T-helper 17 cell (primary cell): ENCODE results near the gene SNX32. TPM values are rescaled to one million over a fixed set of nuclear protein-coding genes. Genes with fewer than 3 reads are reported as not detected.

Experiments
- ATAC-seq: fragments of 150-1000 bp; cut with Tn5 transposase; 2 replicates; pipeline ENCODE4 v1.10.0; 2021; ENCODE audit warnings: mild to moderate bottlenecking, moderate library complexity
- DNase-seq, 3 donors: peaks; one replicate each; pipeline versions ENCODE4 v3.0.0 to v3.0.0-alpha.2; 2020 to 2021
- H3K9me3 ChIP-seq: one replicate; pipeline ENCODE4 v1.7.0; 2013; ENCODE audit warnings: low read length, mild to moderate bottlenecking; ENCODE audit not compliant: control insufficient read depth, poor library complexity, severe bottlenecking
- H3K27ac Mint-ChIP-seq: one replicate; pipeline ENCODE4 v1.8.0; 2022; ENCODE audit warnings: mild to moderate bottlenecking, moderate library complexity, mixed read lengths
- H3K27me3 Mint-ChIP-seq: one replicate; pipeline ENCODE4 v1.8.0; 2022; ENCODE audit warnings: mixed read lengths
- H3K36me3 Mint-ChIP-seq: one replicate; pipeline ENCODE4 v1.8.0; 2022; ENCODE audit warnings: low read depth, mixed read lengths
- H3K4me1 Mint-ChIP-seq: one replicate; pipeline ENCODE4 v1.8.0; 2022; ENCODE audit warnings: mild to moderate bottlenecking, mixed read lengths
- H3K4me3 Mint-ChIP-seq: one replicate; pipeline ENCODE4 v1.8.0; 2022; ENCODE audit warnings: mild to moderate bottlenecking, moderate library complexity, mixed read lengths
- total RNA-seq, 4 donors: library from RNA in 2 of 4; stranded (reverse) in 2 of 4; gene quantifications; one replicate each; pipeline ENCODE4 v1.2.3 and lab custom pipeline; 2022 to 2026

The SNX32 gene
- total RNA-seq, 2 donors from 2014 or later: 0.27 to 0.34 TPM

DNA sequence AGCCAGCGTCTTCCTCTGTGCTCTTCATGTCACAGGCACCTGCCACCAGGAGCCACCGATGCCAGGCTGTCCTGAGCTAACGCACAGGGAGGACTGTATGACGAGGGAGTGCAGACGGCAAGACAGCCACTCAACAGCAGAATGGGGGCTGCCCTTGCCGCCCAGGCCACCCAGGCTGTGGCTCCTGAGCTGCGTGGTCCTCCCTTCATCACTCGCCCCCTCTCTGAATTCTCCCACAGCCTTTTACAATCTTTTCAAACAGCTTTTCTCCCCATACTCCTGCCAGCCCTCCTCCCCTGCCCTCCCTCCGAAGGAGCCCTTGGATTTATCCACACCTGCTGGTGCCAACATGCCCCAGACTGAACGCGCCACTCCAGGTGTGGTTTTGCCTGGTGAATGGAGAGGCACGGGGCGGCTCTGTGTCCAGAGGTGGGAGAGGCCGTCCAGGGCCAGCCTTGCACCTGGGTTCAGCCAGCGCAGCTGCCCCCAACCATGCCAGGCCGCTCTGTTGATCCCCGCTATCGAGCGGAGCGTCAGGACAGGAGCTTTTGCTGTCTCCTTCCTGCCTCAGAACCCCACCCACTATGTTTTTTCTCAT is 24.9 kb upstream of the SNX32 start:
- Mint-ChIP-seq H3K27me3 (peaks cover 21% of the 10 kb centered on the region), H3K27ac (no peak overlapping the region), H3K36me3 (peaks cover 1% of the 10 kb centered on the region), H3K4me1 (peaks cover 2% of the 10 kb centered on the region), H3K4me3 (peak overlapping the region; percentile 55)
- ATAC-seq: no peak
- DNase-seq: no peak
- H3K9me3 ChIP-seq: no peaks in the 10 kb centered on the region

- peaks cover 3% of the 10 kb centered on the region for H3K4me1 Mint-ChIP-seq
- H3K27me3 Mint-ChIP-seq: peaks cover 14% of the 10 kb centered on the region
- no peak for ATAC-seq
- H3K27ac Mint-ChIP-seq: no peak overlapping the region
- H3K36me3 Mint-ChIP-seq: peaks cover 2% of the 10 kb centered on the region
- H3K4me3 Mint-ChIP-seq: no peak overlapping the region
- no peak for DNase-seq
- no peaks in the 10 kb centered on the region for H3K9me3 ChIP-seq
Measured at GRCh38 chr11:65809496-65809895, 24.3 kb upstream of the SNX32 start.

DNA sequence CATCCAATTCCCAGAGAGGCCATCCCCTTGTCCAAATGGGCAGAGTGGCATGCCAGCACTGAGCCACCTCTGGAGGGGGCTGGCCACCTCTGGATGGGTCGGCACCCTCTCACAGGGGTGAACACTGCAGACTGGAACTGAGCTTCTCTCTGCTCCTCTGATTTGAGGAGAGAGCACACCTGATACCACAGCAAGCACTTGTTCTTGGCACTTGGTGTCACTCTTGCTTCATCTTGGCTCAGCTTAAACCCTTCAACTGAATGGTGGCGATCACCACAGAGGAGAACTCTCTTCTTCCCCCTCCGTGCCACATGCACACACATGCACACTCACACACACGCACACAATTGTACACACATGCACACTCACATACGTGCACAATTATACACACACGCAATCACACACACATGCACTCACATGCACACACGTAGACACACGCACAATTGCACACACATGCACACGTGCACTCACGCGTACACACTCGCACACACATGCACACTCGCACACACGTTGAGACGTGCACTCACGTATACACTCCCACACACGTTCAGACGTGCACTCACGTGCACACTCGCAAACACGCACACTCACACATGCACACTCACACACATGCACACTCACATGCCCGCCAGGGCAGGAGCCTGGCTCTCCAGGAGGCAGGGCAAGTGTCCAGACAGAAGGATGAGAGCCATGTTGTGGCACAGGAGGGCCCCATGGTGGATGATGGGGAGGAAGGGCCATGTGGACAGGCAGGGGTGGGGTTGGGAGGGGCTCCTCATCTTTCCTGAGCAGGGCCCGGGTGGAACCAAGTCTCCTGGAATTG is 23.5 kb upstream of the SNX32 start:
- Mint-ChIP-seq H3K4me1 (peaks cover 3% of the 10 kb centered on the region), H3K4me3 (no peak overlapping the region), H3K27ac (no peak overlapping the region)

GRCh38 chr11:65811764-65812475 is 21.8 kb upstream of the SNX32 start:
- DNase-seq (no peak), ATAC-seq (no peak)
- no peaks in the 10 kb centered on the region for H3K9me3 ChIP-seq
- Mint-ChIP-seq H3K4me3 (no peak overlapping the region), H3K4me1 (peaks cover 5% of the 10 kb centered on the region), H3K27me3 (peaks cover 11% of the 10 kb centered on the region), H3K36me3 (peaks cover 2% of the 10 kb centered on the region), H3K27ac (peak overlapping the region; percentile 43)

More for the DNA sequence above, 23.5 kb upstream of the SNX32 start:
- peak; percentile 60 for ATAC-seq
- no peaks in the 10 kb centered on the region for H3K9me3 ChIP-seq
- Mint-ChIP-seq H3K27me3 (peaks cover 13% of the 10 kb centered on the region), H3K36me3 (peaks cover 2% of the 10 kb centered on the region)
- no peak for DNase-seq

GRCh38 chr11:65814131-65814985 is 19.4 kb upstream of the SNX32 start:
- Mint-ChIP-seq H3K4me3 (no peak overlapping the region), H3K27me3 (no peaks in the 10 kb centered on the region), H3K36me3 (peaks cover 2% of the 10 kb centered on the region), H3K27ac (peak overlapping the region; percentile 47), H3K4me1 (peaks cover 7% of the 10 kb centered on the region)
- ATAC-seq (no peak), DNase-seq (no peak)
- no peaks in the 10 kb centered on the region for H3K9me3 ChIP-seq

- peaks cover 7% of the 10 kb centered on the region for H3K4me1 Mint-ChIP-seq
- peaks cover 2% of the 10 kb centered on the region for H3K36me3 Mint-ChIP-seq
- no peaks in the 10 kb centered on the region for H3K9me3 ChIP-seq
- no peak for DNase-seq
- ATAC-seq: no peak
- no peaks in the 10 kb centered on the region for H3K27me3 Mint-ChIP-seq
- H3K27ac Mint-ChIP-seq: peak overlapping the region; percentile 47
- no peak overlapping the region for H3K4me3 Mint-ChIP-seq
Measured at GRCh38 chr11:65814986-65815565, 18.7 kb upstream of the SNX32 start.

DNA sequence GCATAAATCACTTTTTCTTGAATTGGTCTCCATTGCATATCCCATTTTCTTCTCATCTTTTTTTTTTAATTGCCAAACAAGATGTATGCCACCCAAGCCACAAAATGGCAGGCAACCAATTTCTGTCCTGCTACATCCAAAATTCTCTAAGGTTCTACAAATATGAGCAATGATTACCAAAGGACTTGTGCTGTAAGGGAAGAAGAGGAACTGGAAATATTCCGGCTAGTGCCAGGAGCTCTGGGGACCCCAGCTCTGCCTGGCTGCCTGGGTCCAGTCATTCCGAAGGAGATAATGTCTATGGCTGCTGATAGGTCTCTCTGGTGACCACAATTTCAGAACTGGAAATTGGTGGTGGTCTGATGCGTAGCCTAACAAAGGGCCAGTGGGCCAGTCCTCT is 17.1 kb upstream of the SNX32 start:
- Mint-ChIP-seq H3K4me3 (no peak overlapping the region), H3K27ac (peak overlapping the region; percentile 74), H3K36me3 (peaks cover 2% of the 10 kb centered on the region), H3K4me1 (peaks cover 7% of the 10 kb centered on the region), H3K27me3 (no peaks in the 10 kb centered on the region)
- ATAC-seq: no peak
- H3K9me3 ChIP-seq: no peaks in the 10 kb centered on the region
- no peak for DNase-seq

DNA sequence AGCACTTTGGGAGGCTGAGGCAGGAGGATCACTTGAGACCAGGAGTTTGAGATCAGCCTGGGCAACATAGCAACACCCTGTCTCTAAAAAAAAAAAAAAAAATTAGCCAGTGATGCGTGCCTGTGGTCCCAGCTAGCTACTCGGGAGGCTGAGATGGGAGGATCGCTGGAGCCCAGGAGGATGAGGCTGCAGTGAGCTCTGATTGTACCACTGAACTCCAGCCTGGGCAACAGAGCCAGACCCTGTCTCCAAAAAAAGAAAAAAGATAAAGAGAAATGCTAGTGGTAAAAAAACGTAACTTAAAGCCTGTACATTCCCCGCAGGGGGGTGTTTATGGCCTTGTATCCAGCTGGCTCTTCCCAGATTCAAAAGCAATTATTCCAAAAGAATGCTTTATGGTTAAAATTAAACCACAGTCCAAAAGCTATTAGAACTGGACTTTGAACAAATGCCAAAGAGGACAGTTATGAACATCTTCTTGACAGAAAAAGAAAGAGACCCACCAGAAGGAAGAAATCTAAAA is 16.4 kb upstream of the SNX32 start:
- ATAC-seq: no peak

GRCh38 chr11:65817835-65818680 is 15.7 kb upstream of the SNX32 start:
- no peaks in the 10 kb centered on the region for H3K9me3 ChIP-seq
- H3K27me3 Mint-ChIP-seq: no peaks in the 10 kb centered on the region
- peaks cover 7% of the 10 kb centered on the region for H3K4me1 Mint-ChIP-seq

More for the DNA sequence above, 16.4 kb upstream of the SNX32 start:
- H3K4me1 Mint-ChIP-seq: peaks cover 7% of the 10 kb centered on the region
- DNase-seq: no peak
- H3K27me3 Mint-ChIP-seq: no peaks in the 10 kb centered on the region
- peak overlapping the region; percentile 74 for H3K27ac Mint-ChIP-seq
- peak overlapping the region; percentile 87 for H3K4me3 Mint-ChIP-seq
- H3K9me3 ChIP-seq: no peaks in the 10 kb centered on the region
- peaks cover 2% of the 10 kb centered on the region for H3K36me3 Mint-ChIP-seq

GRCh38 chr11:65821107-65821506 is 12.7 kb upstream of the SNX32 start:
- no peaks in the 10 kb centered on the region for H3K27me3 Mint-ChIP-seq
- H3K9me3 ChIP-seq: no peaks in the 10 kb centered on the region
- DNase-seq (no peak), ATAC-seq (no peak)
- peaks cover 2% of the 10 kb centered on the region for H3K4me1 Mint-ChIP-seq
- H3K27ac Mint-ChIP-seq: no peak overlapping the region
- H3K4me3 Mint-ChIP-seq: no peak overlapping the region
- H3K36me3 Mint-ChIP-seq: no peaks in the 10 kb centered on the region

More at GRCh38 chr11:65817835-65818680, 15.7 kb upstream of the SNX32 start:
- Mint-ChIP-seq H3K36me3 (peaks cover 2% of the 10 kb centered on the region), H3K4me3 (peak overlapping the region; percentile 87), H3K27ac (peak overlapping the region; percentile 74)
- ATAC-seq (peak; percentile 95), DNase-seq (peak; percentile 90 to 98 (median 97))

GRCh38 chr11:65822776-65823528 is 10.8 kb upstream of the SNX32 start:
- ATAC-seq: no peak
- no peaks in the 10 kb centered on the region for H3K4me1 Mint-ChIP-seq

More at GRCh38 chr11:65822776-65823528, 10.8 kb upstream of the SNX32 start:
- DNase-seq: no peak
- no peak overlapping the region for H3K4me3 Mint-ChIP-seq
- H3K27me3 Mint-ChIP-seq: no peaks in the 10 kb centered on the region
- H3K36me3 Mint-ChIP-seq: no peaks in the 10 kb centered on the region
- no peak overlapping the region for H3K27ac Mint-ChIP-seq
- H3K9me3 ChIP-seq: no peaks in the 10 kb centered on the region
